ENCODE measurements around the gene IZUMO1R.
"Not testable (repeated sequence)": the region's sequence is repeated elsewhere in the genome, so short reads cannot be mapped to it uniquely, and the experiment has no call there.

Gene IZUMO1R

GRCh38 chr11:94326947-94327346, 22.6 kb downstream of the IZUMO1R start:
- DNase-seq: no peak

DNA sequence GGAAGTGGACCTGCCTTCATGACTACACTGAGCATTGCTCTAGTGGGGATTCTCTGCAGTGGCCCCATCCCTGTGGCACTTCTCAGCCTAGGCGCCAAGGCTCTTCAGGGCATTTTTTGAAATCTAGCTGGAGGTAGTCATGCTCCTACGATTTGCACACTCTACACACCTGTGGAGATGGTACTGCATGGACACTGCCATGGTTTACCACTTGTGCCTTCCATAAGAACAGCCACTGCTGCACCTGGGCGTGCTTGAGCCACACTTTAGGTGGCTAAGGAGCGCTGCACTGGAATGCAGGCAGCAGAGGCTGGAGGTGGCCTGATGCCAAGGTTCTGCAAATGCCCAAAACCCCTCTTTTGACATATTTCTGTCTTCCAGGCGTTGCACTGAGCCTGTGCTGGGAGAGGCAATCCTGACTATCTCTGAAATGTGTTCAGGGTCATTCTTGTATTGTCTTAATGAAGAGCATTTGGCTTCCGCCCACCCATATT, 24.3 kb downstream of the IZUMO1R start:
- no peak for DNase-seq

DNA sequence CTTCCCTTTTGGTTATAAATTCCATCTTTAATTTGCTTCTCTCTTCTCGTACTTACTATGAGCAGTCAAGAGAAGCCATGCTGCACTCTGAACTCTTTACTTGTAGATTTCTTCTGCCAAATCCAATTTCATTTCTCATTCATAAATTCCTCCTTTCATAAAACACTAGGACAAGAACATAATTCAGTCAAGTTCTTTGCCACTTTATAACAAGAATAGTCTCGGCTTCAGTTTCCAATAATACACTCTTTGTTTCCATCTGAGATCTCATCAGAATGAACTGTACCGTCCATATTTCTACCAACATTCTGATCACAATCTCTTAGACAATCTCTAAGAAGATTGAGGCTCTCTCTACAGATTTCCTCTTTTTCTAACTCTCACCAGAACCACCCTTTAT, 25.1 kb downstream of the IZUMO1R start:
- no peak for DNase-seq

- DNase-seq: no peak
Measured at GRCh38 chr11:94330789-94331188, 26.4 kb downstream of the IZUMO1R start.

DNA sequence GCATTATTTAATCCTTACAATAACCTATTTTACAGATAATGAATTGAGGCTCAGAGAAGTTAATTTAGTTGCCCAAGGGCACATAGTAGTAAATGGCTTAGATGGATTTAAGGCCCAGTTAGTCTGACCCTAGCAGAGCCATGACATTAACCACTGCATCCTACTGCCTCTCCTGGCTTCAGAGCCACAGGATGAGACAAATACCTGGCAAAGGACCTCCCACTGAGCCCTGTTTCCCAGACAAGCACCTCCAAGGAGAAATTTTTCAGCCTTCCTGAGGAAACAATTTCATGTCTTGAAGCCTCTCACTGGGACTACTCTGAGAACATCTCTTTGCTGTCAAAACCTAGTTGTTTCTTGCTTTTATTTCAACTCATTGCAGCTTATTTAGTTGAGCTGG, 28.4 kb downstream of the IZUMO1R start:
- no peak for DNase-seq

DNA sequence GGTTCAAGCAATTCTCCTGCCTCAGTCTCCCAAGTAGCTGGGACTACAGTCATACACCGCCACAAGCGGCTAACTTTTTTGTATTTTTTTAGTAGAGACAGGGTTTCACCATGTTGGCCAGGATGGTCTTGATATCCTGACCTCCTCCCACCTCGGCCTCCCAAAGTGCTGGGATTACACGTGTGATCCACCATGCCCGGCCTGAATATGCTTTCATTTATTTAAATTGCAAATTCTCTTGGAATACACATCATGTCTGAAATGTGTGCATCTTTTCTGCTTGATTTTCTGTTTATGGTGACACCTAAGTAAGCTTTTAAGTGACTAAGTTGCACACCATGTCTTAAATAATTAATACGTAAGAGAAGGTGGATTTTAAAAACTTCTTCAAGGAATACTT, 31.7 kb downstream of the IZUMO1R start:
- no peak for DNase-seq

- DNase-seq: no peak
Measured at GRCh38 chr11:94338651-94339050, 34.3 kb downstream of the IZUMO1R start.

- no peak for DNase-seq
Measured at GRCh38 chr11:94342250-94342649, 37.9 kb downstream of the IZUMO1R start.

DNA sequence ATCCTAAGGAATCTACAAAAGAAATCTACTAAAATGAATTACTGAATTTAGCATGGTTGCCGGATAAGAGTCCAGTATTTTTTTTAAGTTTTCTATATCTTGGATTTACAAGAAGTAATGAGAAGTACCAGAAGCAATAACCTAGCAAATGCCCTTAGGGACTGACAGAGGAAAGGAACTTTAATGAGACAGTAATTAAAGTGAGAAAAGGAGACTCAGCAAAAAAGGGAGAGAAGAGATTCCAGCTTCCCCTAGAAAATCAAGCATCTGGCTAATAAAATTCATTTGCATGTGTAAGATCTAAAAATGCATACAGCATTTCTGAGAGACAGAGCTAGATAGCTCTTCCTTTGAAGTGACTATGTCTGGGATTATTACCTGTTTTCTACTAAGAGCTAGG, 39.1 kb downstream of the IZUMO1R start:
- DNase-seq: no peak

- DNase-seq: not testable (repeated sequence)
Measured at GRCh38 chr11:94346311-94346710, 41.9 kb downstream of the IZUMO1R start.

GRCh38 chr11:94350850-94351563, 46.6 kb downstream of the IZUMO1R start:
- DNase-seq: not testable (repeated sequence)
